GM18520 (cell line): Measurements from ENCODE around the gene DENND4B.
"Not testable (repeated sequence)": the region's sequence is repeated elsewhere in the genome, so short reads cannot be mapped to it uniquely, and the experiment has no call there.

Experiments
- ATAC-seq: cut with Tn5 transposase; IDR thresholded peaks from one replicate; pipeline ENCODE4 v1.9.1; 2021; ENCODE audit not compliant: unreplicated experiment

DENND4B gene

GRCh38 chr1:153946622-153947241, at the start of gene DENND4B:
DENND4B (minus strand) TSS chr1:153946718; CDS start chr1:153944374, 2,344 bp downstream.
- peak; percentile 55 for ATAC-seq

- ATAC-seq: no peak
These were observed 49.1 kb upstream of the DENND4B start for GRCh38 chr1:153995640-153996039.

- no peak for ATAC-seq
These were observed 48.7 kb upstream of the DENND4B start for GRCh38 chr1:153995202-153995601.

- no peak for ATAC-seq
These were observed 45.3 kb upstream of the DENND4B start for GRCh38 chr1:153991806-153992205.

- ATAC-seq: no peak
These were observed 44.7 kb upstream of the DENND4B start for GRCh38 chr1:153991151-153991630.

- peak; percentile 84 for ATAC-seq
These were observed 44.1 kb upstream of the DENND4B start, which contains the start of gene RPS27 for GRCh38 chr1:153990468-153991150. RPS27 (plus strand) TSS chr1:153990762; CDS start chr1:153990797, 35 bp downstream.

GRCh38 chr1:153987621-153988020, 41.1 kb upstream of the DENND4B start:
- ATAC-seq: no peak

GRCh38 chr1:153985941-153986761, 39.6 kb upstream of the DENND4B start, which contains the start of gene RAB13:
RAB13 (minus strand) TSS chr1:153986339; CDS start chr1:153986236, 103 bp downstream.
- ATAC-seq: no peak

- no peak for ATAC-seq
These were observed 38.9 kb upstream of the DENND4B start for GRCh38 chr1:153985341-153985912.

GRCh38 chr1:153984123-153984894, 37.8 kb upstream of the DENND4B start:
- ATAC-seq: no peak

- not testable (repeated sequence) for ATAC-seq
These were observed 35.2 kb upstream of the DENND4B start for GRCh38 chr1:153981735-153982134.

- ATAC-seq: not testable (repeated sequence)
These were observed 32.6 kb upstream of the DENND4B start for GRCh38 chr1:153979091-153979490.

- ATAC-seq: no peak
These were observed 31.9 kb upstream of the DENND4B start for GRCh38 chr1:153978274-153978909.

GRCh38 chr1:153977250-153978240, 31.0 kb upstream of the DENND4B start, which contains the start of gene JTB:
JTB (minus strand) TSS chr1:153977674; CDS start chr1:153977252, 422 bp downstream.
- ATAC-seq: peak; percentile 59

- no peak for ATAC-seq
These were observed 30.3 kb upstream of the DENND4B start for GRCh38 chr1:153976819-153977249.

- ATAC-seq: no peak
These were observed 27.0 kb upstream of the DENND4B start for GRCh38 chr1:153973525-153973924.

- ATAC-seq: no peak
These were observed 26.6 kb upstream of the DENND4B start for GRCh38 chr1:153973071-153973470.

- no peak for ATAC-seq
These were observed 23.8 kb upstream of the DENND4B start for GRCh38 chr1:153970346-153970745.
